HL-60/S4 treated with retinoic acid at 250 ng/mL for 4 days and 3 days (cell line): Measurements from ENCODE around the gene PLK3.

Experiments
- in situ Hi-C: fragments of 300-500 bp; cut with MboI; formaldehyde crosslinking; loops from 2 replicates; pipeline ENCODE4 v1.7.0; 2022; ENCODE audit warnings: low sequenced_read_pairs

Gene PLK3

DNA sequence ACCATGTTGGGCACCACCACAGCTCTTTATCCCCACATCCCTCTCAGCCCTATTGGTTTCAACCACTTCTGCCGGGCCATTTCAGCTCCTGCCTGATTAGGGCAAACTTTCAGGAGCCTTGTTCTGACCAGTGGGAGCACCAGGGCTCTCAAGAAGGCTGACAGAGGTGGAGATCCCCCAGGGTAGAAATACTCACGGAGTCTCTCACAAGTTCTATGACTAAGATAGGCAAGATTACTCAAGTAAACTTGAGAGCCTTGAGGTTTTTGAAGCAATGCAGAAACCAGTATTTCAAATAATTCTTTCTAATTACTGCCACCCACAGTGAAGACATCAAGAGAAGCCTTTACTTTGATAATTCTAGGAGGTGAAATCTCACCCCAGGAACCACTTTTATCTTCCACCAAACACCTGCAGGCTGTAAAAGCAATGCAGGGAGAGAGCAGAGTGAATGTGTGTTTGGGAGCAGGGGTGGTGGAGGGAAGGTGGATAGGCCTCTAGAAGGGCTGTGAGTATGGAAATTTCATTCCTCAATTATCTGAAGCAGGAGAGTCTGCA, 49.5 kb downstream of the PLK3 start:
- in situ Hi-C loops, result no loop called here

DNA sequence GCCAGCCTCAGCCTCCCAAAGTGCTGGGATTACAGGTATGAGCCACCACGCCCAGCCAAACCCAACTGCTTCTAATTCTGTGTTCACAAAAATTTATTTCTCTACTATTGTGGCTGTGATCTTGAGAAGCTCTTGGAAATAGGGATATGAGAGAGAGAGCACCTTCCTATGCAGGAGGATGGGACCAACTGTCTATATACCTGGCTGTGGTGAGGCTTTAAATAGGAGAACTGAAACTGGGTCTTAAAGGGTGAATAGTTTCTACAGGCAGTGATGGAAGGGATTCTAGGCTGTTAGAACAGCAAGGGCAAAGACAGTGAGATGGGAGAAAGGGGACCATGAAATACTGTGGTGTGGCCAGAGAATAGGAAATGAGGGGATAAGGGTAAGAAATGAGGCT, 51.1 kb downstream of the PLK3 start:
- in situ Hi-C loops, result no loop called here

DNA sequence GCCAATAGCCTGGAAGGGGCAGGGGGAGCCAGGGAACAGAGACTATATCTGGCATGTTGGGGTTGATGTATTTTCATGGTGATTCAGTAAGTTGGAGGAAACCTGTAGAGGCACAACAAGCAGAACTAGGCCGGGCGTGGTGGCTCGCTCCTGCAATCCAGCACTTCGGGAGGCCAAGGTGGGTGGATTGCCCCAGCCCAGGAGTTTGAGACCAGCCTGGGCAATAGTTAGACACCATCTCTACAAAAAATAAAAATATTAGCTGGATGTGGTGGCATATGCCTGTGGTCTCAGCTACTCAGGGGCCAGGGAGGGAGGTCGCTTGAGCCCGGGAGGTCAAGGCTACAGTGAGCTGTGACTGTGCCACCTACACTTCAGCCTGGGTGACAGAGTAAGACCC, 53.0 kb downstream of the PLK3 start:
- in situ Hi-C loops, result no loop called here

DNA sequence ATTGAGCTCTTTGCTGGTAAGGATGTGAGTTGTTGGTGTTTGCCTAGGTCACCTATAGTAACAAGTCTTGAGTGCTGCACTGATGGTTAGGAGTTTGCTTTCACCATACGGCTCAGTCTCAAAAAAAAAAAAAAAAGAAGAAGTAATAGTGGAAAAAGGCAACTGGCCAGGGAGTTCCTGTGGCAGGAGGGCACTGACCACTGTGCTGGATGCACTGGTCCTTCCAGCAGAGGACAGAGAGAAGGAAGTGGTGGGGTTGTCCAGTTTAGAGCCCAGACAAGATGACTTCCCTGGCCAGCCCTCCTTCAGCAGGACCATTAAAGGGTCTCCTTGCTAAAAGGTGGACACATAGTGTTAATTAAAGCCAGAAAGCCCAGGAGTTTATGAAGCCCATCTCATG, 54.8 kb downstream of the PLK3 start:
- in situ Hi-C loops, result no loop called here
